Mucosa of stomach (tissue), 1 donor: Measurements from ENCODE around the gene HELT.

Experiments used
- H3K27me3 ChIP-seq: one replicate; pipeline ENCODE4 v1.7.0; 2013; ENCODE audit warnings: mild to moderate bottlenecking, low read length; ENCODE audit not compliant: control insufficient read depth, insufficient read depth
- H3K36me3 ChIP-seq: one replicate; pipeline ENCODE4 v1.7.0; 2013; ENCODE audit warnings: low read length; ENCODE audit not compliant: control insufficient read depth, insufficient read depth
- H3K4me1 ChIP-seq: one replicate; pipeline ENCODE4 v1.7.0; 2013; ENCODE audit warnings: mild to moderate bottlenecking, low read length; ENCODE audit not compliant: control insufficient read depth, insufficient read depth
- H3K4me3 ChIP-seq: one replicate; pipeline ENCODE4 v1.7.0; 2013; ENCODE audit warnings: low read length
- H3K9ac ChIP-seq: one replicate; pipeline ENCODE4 v1.7.0; 2013; ENCODE audit warnings: mild to moderate bottlenecking, low read length, moderate library complexity
- H3K9me3 ChIP-seq: one replicate; pipeline ENCODE4 v1.7.0; 2013; ENCODE audit warnings: mild to moderate bottlenecking, low read length, moderate library complexity; ENCODE audit not compliant: control insufficient read depth
- donor health status: Pancreatic carcinoma.

HELT gene

DNA sequence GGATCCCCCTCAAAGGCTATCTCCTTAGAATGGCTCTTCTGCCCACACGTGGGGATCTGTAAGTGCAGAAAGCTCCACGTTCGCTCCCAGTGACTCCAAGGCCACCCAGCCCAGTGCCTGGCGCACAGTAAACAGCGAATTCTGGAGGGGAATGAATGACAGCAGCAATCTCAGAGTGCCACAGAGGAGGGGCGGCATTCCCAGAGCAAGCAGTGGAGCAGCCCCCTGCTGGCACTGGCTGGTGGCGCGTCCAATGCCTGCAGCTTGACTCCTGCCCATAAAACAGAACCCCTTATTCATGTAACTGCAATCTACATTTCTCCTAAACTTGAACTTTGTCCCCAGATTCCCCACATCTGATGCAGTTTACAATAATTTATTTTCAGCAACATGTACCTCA is 6.9 kb upstream of the HELT start:
- no peaks in the 10 kb centered on the region for H3K36me3 ChIP-seq
- H3K9ac ChIP-seq, result no peak overlapping the region
- H3K4me3 ChIP-seq, result no peak overlapping the region
- peaks cover 67% of the 10 kb centered on the region for H3K27me3 ChIP-seq
- H3K9me3 ChIP-seq, result no peaks in the 10 kb centered on the region
- no peaks in the 10 kb centered on the region for H3K4me1 ChIP-seq

DNA sequence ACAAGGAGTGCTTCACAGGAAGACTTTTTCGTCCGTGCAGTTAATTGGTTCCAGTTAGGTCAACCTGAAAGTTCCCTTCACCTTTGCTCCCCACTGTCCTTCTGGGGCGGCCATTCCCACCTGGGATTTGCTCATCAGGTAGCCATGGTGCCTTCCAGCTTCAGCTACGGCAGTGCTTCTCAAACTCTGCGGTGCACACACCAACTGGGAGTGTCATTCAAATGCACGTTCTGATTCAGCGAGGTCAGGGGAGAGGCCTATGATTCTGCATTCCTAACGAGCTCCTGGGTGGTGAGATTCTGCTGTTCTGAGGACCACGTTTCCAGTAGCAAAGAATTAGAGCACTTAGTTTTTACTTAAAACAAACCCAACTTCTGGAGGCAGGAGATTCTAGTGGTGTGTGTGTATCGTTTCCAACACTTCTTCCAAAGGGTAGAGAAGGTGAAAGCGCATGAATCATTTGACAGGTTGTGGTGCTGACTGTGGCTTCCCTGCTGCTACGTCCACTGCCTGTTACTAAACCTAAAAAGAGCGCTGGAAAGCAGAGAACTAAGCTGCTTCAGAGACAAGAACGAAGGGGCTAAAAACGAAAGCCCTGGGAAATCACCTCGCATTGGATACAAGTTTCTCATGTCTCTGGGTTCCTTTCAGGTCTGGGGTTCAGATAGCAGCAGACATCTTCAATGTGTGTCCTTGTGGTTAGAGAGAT is 4.7 kb upstream of the HELT start:
- H3K27me3 ChIP-seq, result peaks cover 73% of the 10 kb centered on the region
- no peaks in the 10 kb centered on the region for H3K9me3 ChIP-seq

DNA sequence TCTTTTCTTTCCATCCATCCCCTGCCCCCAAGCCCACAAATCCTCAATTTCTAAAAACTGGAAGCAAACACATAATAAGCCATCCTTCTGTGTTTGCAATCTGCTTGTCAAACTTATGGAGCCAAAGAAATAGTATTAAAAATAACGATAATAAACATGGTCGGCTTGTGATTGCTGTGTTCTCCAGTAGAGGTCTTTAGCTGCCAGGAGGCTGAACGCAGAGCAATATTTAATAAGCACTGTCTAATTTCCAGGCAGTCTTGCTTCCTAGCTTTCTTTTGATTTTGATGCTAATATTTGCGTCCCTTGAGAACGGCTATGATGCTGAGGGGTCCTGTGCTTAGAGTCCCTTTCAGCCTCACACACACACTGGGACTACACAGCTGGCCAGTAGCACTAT is 3.2 kb upstream of the HELT start:
- no peaks in the 10 kb centered on the region for H3K9me3 ChIP-seq
- H3K4me3 ChIP-seq, result no peak overlapping the region
- H3K9ac ChIP-seq, result no peak overlapping the region
- peaks cover 1% of the 10 kb centered on the region for H3K4me1 ChIP-seq
- no peaks in the 10 kb centered on the region for H3K36me3 ChIP-seq
- H3K27me3 ChIP-seq, result peaks cover 78% of the 10 kb centered on the region

More for the DNA sequence above, 4.7 kb upstream of the HELT start:
- Histone ChIP-seq H3K9ac (no peak overlapping the region), H3K4me1 (no peaks in the 10 kb centered on the region), H3K4me3 (no peak overlapping the region), H3K36me3 (no peaks in the 10 kb centered on the region)

DNA sequence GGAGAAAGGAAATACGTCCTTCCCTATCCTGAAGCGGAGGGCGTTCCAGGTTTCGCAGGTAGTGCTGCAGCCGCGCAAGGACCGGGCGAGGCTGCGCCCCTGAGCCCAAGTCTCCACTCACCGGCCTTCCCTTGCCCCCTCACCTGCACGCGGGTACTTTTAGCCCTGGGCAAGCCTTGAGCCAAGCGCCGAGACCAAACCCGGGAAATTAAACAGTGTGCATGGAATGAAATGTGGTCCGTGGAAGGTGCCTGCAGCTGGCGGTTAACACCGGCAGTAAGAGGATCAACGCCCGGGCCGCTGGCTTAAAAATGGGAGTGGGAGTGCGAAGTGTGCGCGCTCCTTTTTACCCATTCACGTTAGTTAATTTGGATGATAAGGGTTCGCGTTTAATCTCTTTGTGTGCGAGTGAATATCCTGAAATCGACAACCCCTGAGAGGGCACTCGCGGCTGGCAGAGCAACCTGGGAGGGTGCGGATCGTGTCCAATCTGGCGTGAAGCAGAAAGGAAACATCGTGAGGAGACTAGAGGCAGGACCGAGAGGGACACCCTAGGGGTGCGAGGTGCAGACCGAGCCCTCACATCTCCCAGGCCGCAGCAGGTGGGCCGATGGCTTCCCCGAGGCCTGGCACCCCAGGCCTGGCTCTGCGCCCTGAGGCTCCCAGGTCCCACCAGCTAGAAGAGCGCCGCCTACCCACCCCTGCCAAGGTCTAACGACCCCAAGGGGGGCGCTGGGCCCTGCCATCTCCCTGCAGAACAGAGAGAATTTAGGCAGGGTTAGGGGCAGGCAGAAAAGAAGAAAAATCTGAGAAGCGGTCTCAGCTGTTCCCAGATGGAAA is 2.0 kb upstream of the HELT start:
- Histone ChIP-seq H3K4me1 (peaks cover 10% of the 10 kb centered on the region), H3K4me3 (no peak overlapping the region), H3K27me3 (peaks cover 85% of the 10 kb centered on the region), H3K36me3 (no peaks in the 10 kb centered on the region), H3K9me3 (no peaks in the 10 kb centered on the region), H3K9ac (no peak overlapping the region)

DNA sequence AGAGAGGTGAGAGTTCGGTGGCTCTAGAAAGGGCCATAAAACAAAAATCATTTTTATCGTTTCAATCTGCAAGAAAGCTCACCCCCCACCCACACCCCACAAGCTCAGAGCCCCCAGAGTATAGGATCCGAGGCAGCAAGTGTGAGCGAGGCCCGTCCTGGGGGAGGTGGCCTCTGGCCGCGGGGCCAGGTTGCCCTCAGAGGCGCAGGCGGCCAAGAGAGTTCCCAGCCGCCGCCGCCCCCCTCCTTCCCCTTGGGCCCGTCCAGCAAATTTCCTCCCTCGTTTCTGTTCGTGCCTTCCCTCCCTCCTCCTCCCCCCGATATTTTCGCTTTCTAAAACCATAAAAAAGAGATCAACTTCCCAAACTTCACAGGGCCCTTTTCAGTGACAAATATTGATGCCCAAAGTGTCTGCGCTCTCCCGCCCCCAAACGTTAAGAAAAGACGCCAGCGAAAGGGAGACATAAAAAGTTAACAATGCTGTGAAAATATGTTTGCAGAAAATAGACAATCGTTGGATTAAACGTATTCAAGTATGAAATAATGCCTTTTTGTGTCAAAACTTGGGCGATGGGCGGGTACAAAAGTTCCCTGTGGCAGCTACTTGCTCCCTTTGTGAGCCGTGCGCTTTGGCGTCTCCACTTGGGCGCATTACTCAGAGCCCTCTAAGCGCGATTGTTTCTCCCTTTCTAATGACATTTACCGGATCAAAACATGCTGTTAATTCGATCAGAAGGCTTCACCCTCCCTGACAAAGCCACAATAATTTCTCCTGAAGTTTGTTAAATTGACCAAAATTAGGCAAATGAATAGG is 1.1 kb upstream of the HELT start:
- Histone ChIP-seq H3K4me1 (peaks cover 10% of the 10 kb centered on the region), H3K36me3 (no peaks in the 10 kb centered on the region), H3K9ac (no peak overlapping the region), H3K4me3 (no peak overlapping the region), H3K27me3 (peaks cover 86% of the 10 kb centered on the region), H3K9me3 (no peaks in the 10 kb centered on the region)

DNA sequence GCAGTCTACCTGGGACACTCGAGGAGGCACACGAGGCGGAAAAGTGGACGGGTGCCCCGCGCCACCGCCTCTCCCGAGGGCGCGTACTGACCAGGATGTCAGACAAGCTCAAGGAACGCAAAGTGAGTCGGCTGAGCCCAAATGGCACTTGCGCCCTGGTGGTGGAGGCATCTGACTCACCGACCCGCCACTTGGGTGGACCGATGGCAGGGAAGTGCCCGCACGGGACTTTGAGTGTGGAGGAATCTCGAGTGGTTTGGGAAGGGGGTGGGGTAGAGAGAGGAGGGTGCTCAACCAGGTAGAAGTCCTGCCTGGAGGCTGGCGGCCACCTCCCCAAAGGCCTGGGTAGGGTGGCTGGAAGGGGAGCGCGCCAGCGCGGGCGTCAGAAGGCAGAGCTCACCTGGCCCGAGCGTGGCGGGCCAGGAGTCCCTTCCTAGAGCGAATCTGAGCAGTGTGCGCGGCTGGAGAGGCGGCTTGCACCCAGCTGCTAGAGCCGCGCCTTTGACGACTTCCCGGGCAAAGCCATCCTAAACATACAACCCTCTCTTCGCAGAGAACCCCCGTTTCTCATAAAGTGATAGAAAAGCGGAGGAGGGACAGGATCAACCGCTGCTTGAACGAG is 655 bp downstream of the HELT start:
- H3K4me3 ChIP-seq, result no peak overlapping the region
- H3K27me3 ChIP-seq, result peaks cover 87% of the 10 kb centered on the region
- H3K4me1 ChIP-seq, result peaks cover 10% of the 10 kb centered on the region

DNA sequence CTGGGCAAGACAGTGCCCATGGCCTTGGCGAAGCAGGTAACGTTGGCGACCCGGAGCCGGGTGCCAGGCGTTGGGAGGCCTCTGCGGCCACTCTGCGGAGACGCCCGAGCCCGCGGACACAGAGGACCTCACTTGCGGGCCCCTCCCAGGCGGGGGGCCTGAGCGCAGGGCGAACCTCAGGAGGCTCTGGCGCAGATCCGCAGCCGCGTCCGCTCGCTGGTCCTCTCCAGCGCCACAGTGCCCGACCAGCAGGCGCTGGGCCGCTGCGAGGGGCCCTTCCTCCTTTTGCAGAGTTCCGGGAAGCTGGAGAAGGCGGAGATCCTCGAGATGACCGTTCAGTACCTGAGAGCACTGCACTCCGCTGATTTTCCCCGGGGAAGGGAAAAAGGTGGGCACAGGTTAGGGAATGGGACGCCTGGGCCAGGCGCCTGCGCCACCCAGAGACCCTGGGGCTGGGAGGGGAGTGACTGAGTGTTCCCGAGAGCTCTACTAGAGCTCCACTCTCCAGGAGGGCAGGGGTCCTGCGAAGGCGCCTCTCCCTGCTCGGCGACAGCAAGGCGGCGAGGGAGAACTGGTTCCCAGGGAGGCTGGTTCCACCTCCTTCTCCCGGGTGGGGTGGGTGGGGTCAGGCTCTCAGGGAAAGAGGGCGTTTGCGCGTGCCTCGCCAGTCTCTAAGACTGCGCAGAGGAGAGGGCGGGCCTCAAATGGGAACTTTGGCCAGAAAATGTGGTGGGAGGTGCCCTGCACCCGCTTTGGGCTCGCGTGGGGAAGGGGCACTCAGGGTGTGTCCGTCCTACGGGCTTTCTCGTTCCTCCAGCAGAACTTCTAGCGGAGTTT is 1.4 kb downstream of the HELT start:
- Histone ChIP-seq H3K4me3 (no peak overlapping the region), H3K9me3 (no peaks in the 10 kb centered on the region), H3K4me1 (peaks cover 10% of the 10 kb centered on the region), H3K36me3 (no peaks in the 10 kb centered on the region), H3K9ac (no peak overlapping the region), H3K27me3 (peaks cover 86% of the 10 kb centered on the region)

More for the DNA sequence above, 655 bp downstream of the HELT start:
- Histone ChIP-seq H3K9ac (no peak overlapping the region), H3K9me3 (no peaks in the 10 kb centered on the region), H3K36me3 (no peaks in the 10 kb centered on the region)

DNA sequence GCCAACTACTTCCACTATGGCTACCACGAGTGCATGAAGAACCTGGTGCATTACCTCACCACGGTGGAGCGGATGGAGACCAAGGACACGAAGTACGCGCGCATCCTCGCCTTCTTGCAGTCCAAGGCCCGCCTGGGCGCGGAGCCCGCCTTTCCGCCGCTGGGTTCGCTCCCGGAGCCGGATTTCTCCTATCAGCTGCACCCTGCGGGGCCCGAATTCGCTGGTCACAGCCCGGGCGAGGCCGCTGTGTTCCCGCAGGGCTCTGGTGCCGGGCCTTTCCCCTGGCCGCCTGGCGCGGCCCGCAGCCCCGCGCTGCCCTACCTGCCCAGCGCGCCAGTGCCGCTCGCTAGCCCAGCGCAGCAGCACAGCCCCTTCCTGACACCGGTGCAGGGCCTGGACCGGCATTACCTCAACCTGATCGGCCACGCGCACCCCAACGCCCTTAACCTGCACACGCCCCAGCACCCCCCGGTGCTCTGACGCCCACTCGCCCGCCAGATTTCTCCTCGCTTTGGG is 2.1 kb downstream of the HELT start:
- Histone ChIP-seq H3K4me3 (no peak overlapping the region), H3K9ac (no peak overlapping the region), H3K27me3 (peaks cover 86% of the 10 kb centered on the region), H3K36me3 (no peaks in the 10 kb centered on the region), H3K4me1 (peaks cover 10% of the 10 kb centered on the region), H3K9me3 (no peaks in the 10 kb centered on the region)

DNA sequence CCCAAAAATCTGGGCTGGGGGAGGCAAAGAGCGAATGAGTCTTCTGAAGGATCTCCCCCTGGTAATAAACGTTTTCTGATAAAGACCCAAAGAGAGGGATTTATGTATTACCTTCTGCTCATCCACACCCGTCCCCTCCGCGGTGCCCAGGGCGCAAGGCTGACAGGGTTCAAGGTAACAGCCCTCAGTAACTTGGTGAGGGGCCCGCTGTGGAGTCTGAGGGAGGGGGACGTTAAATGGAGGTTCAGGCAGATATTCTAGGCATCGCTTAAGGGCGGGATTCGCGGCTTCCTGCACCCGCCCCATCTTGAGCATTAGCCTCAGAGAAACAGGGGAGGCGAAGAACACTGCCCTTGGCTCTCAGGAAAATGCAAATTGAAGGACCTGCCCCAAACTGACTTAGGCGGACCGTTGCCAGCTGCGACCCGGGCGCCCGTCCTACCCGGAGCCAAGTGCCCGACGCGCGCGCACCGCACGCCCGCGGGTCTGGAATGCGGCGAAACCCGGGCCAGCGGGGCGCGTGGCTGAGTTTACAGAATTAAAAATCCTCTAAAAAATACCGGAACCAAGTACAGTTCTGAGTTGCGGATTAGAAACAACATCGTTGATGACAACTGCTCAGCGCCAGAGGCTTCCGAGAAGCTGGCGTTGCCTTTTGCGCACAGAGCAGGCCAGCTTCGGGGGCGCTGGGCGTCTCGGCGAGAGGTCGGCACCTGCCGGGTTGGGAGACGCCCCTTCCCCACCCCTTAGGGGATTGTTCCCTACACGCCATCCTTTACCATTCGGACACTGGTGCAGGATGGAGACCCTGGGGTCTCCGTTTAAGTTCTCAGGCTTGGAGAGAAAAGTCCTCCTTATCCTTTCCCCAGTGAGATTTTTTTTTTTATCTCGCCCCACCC is 2.8 kb downstream of the HELT start:
- peaks cover 10% of the 10 kb centered on the region for H3K4me1 ChIP-seq
- peaks cover 78% of the 10 kb centered on the region for H3K27me3 ChIP-seq
- no peak overlapping the region for H3K4me3 ChIP-seq

DNA sequence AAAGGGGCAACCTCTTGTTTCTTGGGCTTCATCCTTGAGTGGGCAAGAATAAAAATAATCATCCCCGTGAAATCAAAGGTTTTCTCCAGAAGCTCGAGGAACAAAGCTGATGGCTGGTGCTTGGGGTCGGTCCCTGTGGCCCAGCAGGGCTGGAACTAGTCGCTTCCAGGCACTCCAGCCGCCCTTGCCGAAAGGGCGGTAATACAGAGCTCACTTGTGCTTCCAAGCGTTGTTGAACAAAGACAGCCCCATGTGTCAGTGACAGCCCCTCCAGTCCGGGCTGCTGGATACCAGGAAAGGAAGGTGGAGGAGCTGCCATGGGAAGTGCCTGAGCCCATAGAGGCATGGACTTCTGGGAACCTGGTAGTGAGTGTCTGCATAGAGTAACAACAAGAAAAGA is 5.2 kb downstream of the HELT start:
- Histone ChIP-seq H3K4me1 (peaks cover 10% of the 10 kb centered on the region), H3K4me3 (no peak overlapping the region), H3K9ac (no peak overlapping the region), H3K9me3 (no peaks in the 10 kb centered on the region), H3K27me3 (peaks cover 63% of the 10 kb centered on the region), H3K36me3 (no peaks in the 10 kb centered on the region)

More for the DNA sequence above, 2.8 kb downstream of the HELT start:
- Histone ChIP-seq H3K9me3 (no peaks in the 10 kb centered on the region), H3K36me3 (no peaks in the 10 kb centered on the region), H3K9ac (no peak overlapping the region)
